Thoracic aorta (tissue), 2 donors: ENCODE data around the gene WDFY4. TPM values are rescaled to one million over a fixed set of nuclear protein-coding genes. Genes with fewer than 3 reads are reported as not detected.
"Not testable (repeated sequence)": the region's sequence is repeated elsewhere in the genome, so short reads cannot be mapped to it uniquely, and the experiment has no call there.

Source experiments
- ATAC-seq: fragments of 150-250 bp; one replicate; pipeline ENCODE4 v1.8.0; 2017; ENCODE audit warnings: low read depth; ENCODE audit not compliant: insufficient number of reproducible peaks, low FRiP score
- DNase-seq: peaks from one replicate; pipeline ENCODE4 v3.0.0-alpha.2; 2020; ENCODE audit warnings: low spot score
- H3K27ac ChIP-seq, 2 donors: fragments of 200-600 bp; sonication (generic); 1 replicate in 1 of 2; 2 replicates in 1 of 2; pipeline ENCODE4 v1.5.1; 2016; ENCODE audit warnings: mild to moderate bottlenecking in 2 of 2, moderate library complexity in 2 of 2
- H3K27me3 ChIP-seq: fragments of 200-600 bp; sonication (generic); replicated peaks from 2 replicates; pipeline ENCODE4 v1.6.0; 2016; ENCODE audit warnings: mild to moderate bottlenecking; ENCODE audit not compliant: insufficient read depth
- H3K36me3 ChIP-seq: fragments of 200-600 bp; sonication (generic); one replicate; pipeline ENCODE4 v1.5.1; 2016
- H3K4me1 ChIP-seq, 2 donors: fragments of 200-600 bp; sonication (generic); 1 replicate in 1 of 2; 2 replicates in 1 of 2; pipeline versions ENCODE4 v1.5.1 to v1.6.0; 2016; ENCODE audit warnings: low read depth in 2 of 2, mild to moderate bottlenecking in 1 of 2; ENCODE audit not compliant: control insufficient read depth in 1 of 2
- H3K4me3 ChIP-seq: fragments of 200-600 bp; sonication (generic); 2 replicates; pipeline ENCODE4 v1.5.1; 2016; ENCODE audit warnings: mild to moderate bottlenecking
- H3K9me3 ChIP-seq: fragments of 200-600 bp; sonication (generic); 2 replicates; pipeline ENCODE4 v1.5.1; 2016
- CTCF ChIP-seq: fragments of 200-600 bp; sonication (generic); IDR thresholded peaks from one replicate; pipeline ENCODE4 v1.5.1; 2019; ENCODE audit warnings: antibody characterized with exemption
- total RNA-seq, 2 donors: library from RNA; depleted of rRNA; stranded (reverse); fragments of >200 nt; gene quantifications; one replicate each; pipeline versions ENCODE4 v1.1.0 to v1.2.3, GENCODE V29; 2016

The WDFY4 gene
- total RNA-seq, 2 donors from 2014 or later = 10.0 to 14.9 TPM

- H3K27ac ChIP-seq = no peak overlapping the region
- DNase-seq = no peak
- peaks cover 12 to 17% of the 10 kb centered on the region in 2 donors for H3K4me1 ChIP-seq
- H3K27me3 ChIP-seq = no peaks in the 10 kb centered on the region
- ATAC-seq = no peak
- H3K36me3 ChIP-seq = no peaks in the 10 kb centered on the region
- no peak for TF ChIP-seq CTCF
- peaks cover 6% of the 10 kb centered on the region for H3K9me3 ChIP-seq
- no peak overlapping the region for H3K4me3 ChIP-seq
These were observed 45.7 kb upstream of the WDFY4 start for GRCh38 chr10:48638739-48639527.

- Histone ChIP-seq H3K36me3 (no peaks in the 10 kb centered on the region), H3K27ac (no peak overlapping the region), H3K4me1 (peaks cover 9 to 10% of the 10 kb centered on the region in 2 donors), H3K27me3 (no peaks in the 10 kb centered on the region), H3K4me3 (no peak overlapping the region), H3K9me3 (peaks cover 6% of the 10 kb centered on the region)
- DNase-seq (no peak), ATAC-seq (no peak)
- TF ChIP-seq CTCF = no peak
These were observed 45.0 kb upstream of the WDFY4 start for GRCh38 chr10:48639632-48640031.

- DNase-seq (no peak), ATAC-seq (no peak)
- TF ChIP-seq CTCF = no peak
These were observed 44.3 kb upstream of the WDFY4 start for GRCh38 chr10:48640326-48640725.

GRCh38 chr10:48641099-48641690 is 43.5 kb upstream of the WDFY4 start:
- not testable (repeated sequence) for H3K9me3 ChIP-seq, ATAC-seq, H3K36me3 ChIP-seq, H3K4me3 ChIP-seq, DNase-seq, H3K4me1 ChIP-seq, H3K27ac ChIP-seq, H3K27me3 ChIP-seq

More at GRCh38 chr10:48640326-48640725, 44.3 kb upstream of the WDFY4 start:
- Histone ChIP-seq H3K9me3 (peaks cover 6% of the 10 kb centered on the region), H3K4me1 (peaks cover 2 to 3% of the 10 kb centered on the region in 2 donors), H3K36me3 (no peaks in the 10 kb centered on the region), H3K4me3 (no peak overlapping the region), H3K27me3 (no peaks in the 10 kb centered on the region), H3K27ac (no peak overlapping the region)

GRCh38 chr10:48645600-48645999 is 39.1 kb upstream of the WDFY4 start:
- no peak for TF ChIP-seq CTCF
- peaks cover 6% of the 10 kb centered on the region for H3K9me3 ChIP-seq
- no peak overlapping the region for H3K27ac ChIP-seq
- no peaks in the 10 kb centered on the region for H3K27me3 ChIP-seq
- DNase-seq = no peak
- ATAC-seq = no peak
- no peaks in the 10 kb centered on the region for H3K4me1 ChIP-seq
- H3K4me3 ChIP-seq = no peak overlapping the region
- no peaks in the 10 kb centered on the region for H3K36me3 ChIP-seq

GRCh38 chr10:48647073-48647472 is 37.6 kb upstream of the WDFY4 start:
- ATAC-seq, H3K27ac ChIP-seq, H3K36me3 ChIP-seq, H3K27me3 ChIP-seq, DNase-seq, H3K4me1 ChIP-seq, H3K4me3 ChIP-seq, H3K9me3 ChIP-seq: not testable (repeated sequence)
